NCI-H510A (cell line): Measurements from ENCODE around the gene CENPM.
"Not testable (repeated sequence)": the region's sequence is repeated elsewhere in the genome, so short reads cannot be mapped to it uniquely, and the experiment has no call there.

ENCODE experiments used
- DNase-seq: peaks from one replicate; lab custom pipeline; 2025; lab: John Stamatoyannopoulos, UW

CENPM gene

GRCh38 chr22:41966607-41967240 lies 19.8 kb upstream of the CENPM start:
- DNase-seq: no peak

DNA sequence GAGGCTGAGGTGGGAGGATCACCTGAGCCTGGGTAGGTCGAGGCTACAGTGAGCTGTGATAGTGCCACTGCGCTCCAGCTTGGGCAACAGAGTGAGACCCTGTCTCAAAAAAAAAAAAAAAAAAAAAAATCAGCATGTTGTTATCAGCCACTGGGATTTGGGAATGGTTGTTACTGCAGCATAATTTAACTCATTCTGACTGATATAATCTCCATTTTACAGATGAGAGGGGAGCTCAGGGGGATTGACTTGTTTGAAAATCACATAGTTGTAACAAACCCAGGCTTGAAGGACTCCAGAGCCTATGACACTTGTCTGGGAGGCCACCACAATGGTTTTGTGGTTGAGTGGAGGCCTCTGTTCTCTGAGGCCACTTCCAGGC lies 19.3 kb upstream of the CENPM start:
- no peak for DNase-seq

- no peak for DNase-seq
Observed at GRCh38 chr22:41964112-41964491, 17.1 kb upstream of the CENPM start.

DNA sequence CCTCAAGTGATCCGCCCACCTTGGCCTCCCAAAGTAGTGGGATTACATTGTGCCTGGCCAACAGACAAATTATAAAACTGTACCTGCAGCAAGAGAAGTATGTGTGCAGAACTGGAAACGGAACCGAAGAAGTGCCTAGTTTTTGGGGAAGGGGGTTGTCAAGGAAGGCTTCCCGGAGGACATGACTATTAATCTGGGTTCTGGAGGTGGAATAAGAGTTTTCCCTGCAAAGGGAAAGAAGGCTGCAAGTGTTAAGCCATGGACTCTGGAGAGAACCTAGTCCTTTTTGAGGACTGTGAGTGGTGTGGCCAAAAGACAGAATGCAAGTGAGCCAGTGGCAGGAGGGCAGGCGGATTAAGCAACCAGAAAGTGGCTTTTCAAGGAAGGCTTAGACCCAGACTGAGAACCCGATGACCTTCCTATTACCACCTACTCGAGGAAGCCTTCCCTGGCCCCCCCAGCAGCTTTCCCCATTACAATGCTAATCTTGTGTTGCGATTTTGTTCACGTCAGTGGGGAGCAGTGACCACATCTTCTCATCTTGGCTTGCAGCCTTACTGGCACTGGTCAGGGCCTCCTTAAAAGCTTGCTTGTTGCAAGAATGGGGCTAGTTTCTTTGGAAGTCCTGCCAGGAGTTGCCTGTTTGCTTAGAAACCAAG lies 16.6 kb upstream of the CENPM start:
- DNase-seq: no peak

DNA sequence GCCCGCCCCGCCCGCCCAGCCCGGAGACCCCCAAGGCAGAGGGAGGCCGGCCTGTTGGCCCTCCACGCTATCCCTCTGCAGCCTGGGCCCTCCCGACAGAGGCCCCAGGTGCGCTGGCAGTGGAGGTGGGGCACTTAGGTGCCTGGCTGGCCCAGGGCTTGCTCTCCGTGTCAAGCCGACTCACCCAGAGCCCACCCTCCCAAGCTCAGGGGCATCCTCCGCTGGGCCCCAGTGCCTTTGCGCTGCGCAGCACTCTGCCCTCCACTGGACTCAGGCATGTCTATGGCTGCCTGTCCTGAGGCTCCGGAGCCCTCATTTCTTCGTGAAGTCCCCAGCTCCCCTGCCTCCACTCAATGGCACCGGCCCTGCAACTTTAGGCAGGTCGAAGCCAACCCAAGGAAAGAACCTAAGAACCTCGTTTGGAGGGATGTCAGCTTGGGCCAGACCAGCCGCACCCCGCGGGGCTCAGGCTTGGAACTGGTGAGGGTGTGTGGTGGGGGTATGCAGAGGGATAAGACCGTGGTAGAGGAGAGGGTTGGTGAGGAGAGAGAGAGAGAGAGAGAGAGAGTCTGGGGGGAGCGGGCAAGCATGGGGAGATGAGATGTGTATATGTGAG lies 11.1 kb upstream of the CENPM start:
- no peak for DNase-seq

- no peak for DNase-seq
Observed at GRCh38 chr22:41952713-41953112, 5.8 kb upstream of the CENPM start.

- no peak for DNase-seq
Observed at GRCh38 chr22:41951898-41952474, 5.0 kb upstream of the CENPM start, which contains the start of gene SMIM45. TSS of gene SMIM45 (plus strand) at chr22:41952150.

DNA sequence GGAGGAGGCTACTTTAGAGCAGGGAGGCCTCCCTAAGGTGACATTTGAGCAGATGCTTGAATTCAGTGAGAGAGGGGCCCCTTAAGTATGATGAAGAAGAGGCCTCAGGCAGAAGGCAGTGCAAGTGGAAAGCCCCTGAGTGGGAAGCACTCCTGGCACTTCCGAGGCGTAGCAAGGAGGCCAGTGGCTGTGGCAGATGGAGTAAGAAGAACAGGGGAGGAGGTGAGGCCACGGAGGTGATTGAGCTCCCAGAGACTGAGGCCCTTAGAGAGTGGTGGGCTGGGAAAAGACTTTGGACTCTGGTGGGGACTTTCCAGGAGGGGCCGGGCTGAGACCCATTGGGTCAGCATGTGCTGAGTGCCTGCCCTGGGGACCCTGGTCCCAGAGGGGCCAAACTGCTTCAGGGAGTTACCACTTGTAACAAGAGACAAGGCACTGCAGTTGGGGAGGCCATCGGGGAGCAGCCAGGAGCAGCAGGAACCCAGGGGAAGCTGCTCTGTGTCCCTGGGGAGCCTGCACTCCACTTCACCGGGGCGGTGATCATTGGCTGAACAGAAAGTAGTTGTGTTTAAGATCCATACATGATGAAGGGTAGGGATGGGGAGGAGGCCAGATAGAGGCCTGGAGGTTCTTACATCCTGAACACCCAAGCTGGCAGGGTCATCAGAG lies 2.5 kb upstream of the CENPM start:
- DNase-seq: no peak

- DNase-seq: not testable (repeated sequence)
Observed at GRCh38 chr22:41948928-41949296, 2.0 kb upstream of the CENPM start.

- no peak for DNase-seq
Observed at GRCh38 chr22:41948142-41948541, 1.2 kb upstream of the CENPM start.

DNA sequence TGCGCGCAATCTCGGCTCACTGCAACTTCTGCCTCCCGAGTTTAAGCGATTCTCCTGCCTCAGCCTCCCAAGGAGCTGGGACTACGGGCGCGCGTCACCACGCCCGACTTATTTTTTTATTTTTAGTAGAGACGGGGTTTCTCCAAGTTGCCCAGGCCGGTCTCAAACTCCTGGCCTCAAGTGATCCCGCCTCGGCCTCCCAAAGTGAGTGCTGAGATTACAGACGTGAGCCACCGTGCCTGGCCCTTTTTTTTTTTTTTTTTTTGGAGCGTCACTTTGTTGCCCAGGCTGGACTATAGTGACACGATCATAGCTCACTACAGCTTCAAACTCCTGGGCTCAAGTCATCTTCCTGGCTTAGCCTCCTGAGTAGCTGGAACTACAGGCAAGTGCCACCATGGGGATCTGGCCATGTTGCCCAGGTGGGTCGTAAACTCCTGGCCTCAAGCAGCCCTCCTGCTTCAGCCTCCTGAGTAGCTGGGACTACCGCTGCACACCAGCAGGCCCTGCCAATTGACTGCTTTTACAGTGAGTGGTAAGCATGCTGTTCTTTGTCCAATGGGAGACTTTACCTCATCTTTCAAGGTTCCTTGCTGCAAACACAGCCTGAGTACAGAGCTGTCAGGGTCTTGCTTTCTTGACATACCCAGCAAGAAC lies 600 bp upstream of the CENPM start:
- no peak for DNase-seq

DNA sequence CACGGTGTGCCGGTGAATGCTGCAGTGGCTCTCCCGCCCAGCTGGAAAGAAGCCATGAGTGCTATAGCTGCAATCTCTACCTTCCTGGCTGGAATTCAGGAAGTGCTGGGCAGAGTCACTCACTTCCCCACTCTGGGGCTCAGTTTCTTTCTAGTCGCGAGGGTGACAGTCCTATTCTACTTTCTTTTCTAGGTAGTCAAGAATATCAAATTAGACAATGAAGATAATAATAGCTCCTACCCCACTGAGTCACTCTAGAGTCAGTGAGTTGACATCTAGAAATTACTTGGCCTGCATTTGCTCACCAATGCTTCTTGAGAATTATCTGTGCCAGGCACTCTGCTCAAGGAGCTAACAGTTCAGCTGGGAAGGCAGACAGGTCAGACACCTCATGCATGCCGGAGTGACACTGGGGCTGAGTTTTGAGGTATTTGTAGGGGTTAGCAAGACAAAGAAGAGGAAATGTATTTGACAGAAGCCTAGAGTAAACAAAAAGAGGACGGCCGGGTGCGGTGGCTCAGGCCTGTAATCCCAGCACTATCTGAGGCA lies 3.2 kb downstream of the CENPM start:
- no peak for DNase-seq

DNA sequence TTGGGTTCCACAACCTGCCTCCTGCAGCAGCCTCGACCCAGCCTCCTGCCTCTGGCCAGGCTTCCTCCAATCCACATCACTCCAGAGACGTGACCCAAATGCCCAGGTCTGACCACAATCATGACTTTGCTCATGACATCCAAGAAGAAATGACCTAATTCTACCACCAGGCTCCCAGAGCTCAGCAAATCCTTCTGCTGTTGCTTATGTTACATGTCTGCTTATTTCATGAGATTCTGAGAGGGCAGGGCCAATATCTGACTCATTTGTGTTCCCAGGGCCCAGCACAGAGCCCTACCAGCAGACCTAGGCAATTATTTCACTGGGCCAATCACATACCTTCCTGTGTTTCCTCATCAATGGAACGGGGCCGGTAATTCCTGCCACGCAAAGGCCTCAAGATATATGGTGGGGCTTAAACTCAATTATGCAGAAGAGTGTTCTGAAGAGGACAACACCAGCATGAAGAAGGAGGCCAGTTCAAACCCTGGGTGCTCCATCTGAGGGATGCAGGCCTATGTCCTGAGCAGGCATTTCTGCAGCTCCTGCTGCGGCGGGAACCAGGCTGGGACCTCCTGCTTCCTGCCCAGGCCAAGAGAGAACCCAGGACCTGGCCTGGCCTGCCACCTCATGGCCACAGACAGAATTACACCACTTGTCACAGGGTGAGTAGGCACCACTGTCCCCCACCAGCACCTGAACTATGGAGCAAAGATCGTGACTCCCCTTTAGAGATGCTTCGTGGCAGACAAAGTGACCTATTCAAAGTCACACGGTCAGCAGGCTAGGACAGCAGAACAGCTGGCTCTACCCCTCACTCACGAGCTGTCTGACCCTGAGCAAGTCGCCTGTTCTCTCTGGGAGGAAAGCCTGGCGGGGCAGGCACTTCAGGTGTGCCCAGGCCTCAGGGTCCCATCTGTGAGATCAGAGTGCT lies 5.9 kb downstream of the CENPM start:
- DNase-seq: peak; percentile 36

DNA sequence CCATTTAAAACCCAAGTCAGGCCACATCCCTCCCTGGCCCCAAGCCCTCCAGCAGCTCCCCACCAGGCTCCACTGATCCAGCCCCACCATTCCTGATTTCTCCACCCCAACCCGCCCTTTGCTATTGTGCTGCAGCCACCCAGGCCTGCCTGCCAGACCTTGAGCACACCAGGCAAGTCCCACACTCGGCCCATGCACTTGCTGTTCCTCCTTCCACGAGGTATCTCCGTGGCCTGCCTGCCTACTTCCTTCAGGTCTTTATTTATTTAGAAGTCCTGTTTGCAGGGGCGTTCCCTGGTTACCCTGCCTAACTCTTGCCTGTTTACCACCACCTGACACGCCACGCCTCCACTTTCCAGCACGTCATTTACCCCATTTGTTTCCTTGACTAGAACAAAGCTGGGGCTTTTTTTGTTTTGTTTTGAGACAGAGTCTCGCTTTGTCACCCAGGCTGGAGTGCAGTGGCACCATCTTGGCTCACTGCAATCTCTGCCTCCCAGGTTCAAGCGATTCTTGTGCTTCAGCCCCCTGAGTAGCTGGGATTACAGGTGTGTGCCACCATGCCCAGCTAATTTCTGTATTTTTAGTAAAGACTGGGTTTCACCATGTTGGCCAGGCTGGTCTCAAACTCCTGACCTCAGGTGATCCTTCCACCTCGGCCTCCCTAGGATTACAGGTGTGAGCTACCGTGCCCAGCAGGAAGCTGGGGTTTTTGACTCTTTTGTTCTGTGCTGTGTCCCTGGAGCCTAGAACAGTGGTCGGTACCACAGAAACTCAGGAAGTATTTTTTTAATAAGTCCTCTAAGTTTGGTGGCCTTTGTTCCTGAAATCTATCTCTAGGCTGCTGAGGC lies 6.7 kb downstream of the CENPM start:
- DNase-seq: no peak

DNA sequence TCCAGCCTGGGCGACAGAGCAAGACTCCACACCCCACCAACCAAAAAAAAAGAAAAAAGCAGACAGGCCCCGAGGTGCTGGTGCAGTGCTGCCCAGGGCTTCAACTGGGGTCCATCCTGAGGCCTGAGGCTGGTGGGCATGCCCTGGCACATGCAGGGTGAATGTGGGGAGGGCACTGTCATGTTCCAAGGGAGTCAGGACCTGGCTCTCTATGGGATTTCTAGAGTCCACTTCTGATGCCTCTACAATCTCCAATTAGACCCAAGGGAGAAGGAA lies 10.1 kb downstream of the CENPM start:
- no peak for DNase-seq

DNA sequence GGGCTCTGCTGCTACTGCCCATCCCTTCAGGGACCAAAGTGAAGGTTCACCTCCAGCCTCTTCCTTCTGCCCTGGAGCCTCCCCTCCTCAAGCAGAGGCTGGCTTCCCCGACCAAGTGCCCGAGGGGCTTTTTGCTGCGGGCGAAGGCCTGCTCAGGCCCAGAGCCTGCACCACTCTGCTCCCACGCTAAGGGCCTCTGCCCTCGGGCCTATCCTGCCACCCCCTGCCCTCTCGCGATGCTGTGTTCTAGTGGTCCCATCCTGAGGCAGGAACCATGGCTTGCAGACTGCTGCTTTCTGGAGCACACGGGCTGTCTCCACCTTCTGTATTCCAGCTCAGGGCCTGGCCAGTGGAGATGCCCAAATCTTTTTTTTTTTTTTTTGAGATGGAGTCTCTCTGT lies 11.4 kb downstream of the CENPM start:
- no peak for DNase-seq

GRCh38 chr22:41935015-41935351 lies 12.0 kb downstream of the CENPM start:
- no peak for DNase-seq

DNA sequence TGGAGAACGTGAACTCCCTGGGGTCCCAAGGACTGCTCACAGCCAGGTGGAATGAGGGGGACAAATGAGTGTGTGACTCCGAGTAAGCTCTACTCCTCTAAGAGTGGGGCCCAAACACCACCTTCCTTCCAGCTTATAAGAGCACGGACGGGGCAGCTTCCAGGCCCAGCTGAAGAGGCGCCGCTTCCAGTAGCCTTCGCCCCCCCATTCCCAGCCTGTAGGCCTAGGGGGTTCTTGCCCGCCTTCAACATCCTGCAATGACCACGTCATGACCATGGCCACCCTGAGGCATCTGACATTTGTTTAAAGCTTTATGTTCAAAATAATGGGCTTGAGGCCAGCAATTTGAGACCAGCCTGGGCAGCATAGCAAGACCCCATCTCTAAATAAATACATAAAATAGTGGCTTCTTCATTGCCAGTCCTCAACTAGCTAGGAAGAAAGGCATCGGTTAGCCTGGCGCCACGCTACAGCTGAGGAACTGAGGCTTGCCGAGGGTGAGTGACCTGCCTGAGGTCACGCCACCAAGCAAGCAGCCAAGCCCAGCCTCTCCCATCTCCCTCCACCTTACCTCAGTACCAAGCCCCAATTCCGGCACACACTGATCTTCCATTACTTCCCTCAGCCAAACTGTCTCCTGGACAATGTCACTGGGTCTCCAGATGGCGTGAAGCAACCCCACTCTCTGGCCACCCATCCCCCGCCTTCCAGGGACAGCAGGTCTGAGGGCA lies 12.5 kb downstream of the CENPM start:
- no peak for DNase-seq

- no peak for DNase-seq
Observed at GRCh38 chr22:41933411-41934177, 13.4 kb downstream of the CENPM start.
